WTC11 (cell line): ENCODE measurements around the gene MTX1.

Experiments used
- ATF3 ChIP-seq: sonication (generic); formaldehyde crosslinking; conservative IDR thresholded peaks from 2 replicates; pipeline ENCODE4 v1.8.1; 2022; ENCODE audit warnings: mild to moderate bottlenecking, missing genetic modification reagents
- CTCF ChIP-seq: fragments of 200-600 bp; IDR thresholded peaks from 2 replicates; pipeline ENCODE4 v1.8.0; 2022; ENCODE audit warnings: antibody characterized with exemption
- E2F1 ChIP-seq: sonication (generic); formaldehyde crosslinking; IDR thresholded peaks from 2 replicates; pipeline ENCODE4 v1.8.0; 2022; ENCODE audit warnings: mild to moderate bottlenecking, missing genetic modification reagents
- ELF4 ChIP-seq: sonication (generic); formaldehyde crosslinking; IDR thresholded peaks from 2 replicates; pipeline ENCODE4 v1.8.1; 2022; ENCODE audit warnings: low read depth, mild to moderate bottlenecking, moderate library complexity, missing genetic modification reagents
- ETV6 ChIP-seq: sonication (generic); formaldehyde crosslinking; IDR thresholded peaks from 2 replicates; pipeline ENCODE4 v1.8.1; 2022; ENCODE audit warnings: mild to moderate bottlenecking, missing genetic modification reagents
- HMGA2 ChIP-seq: fragments of 250-450 bp; sonication (Bioruptor Pico); IDR thresholded peaks from 2 replicates; pipeline ENCODE4 v1.4.0; 2021; ENCODE audit warnings: mild to moderate bottlenecking, moderate library complexity
- IRF2 ChIP-seq: sonication (generic); formaldehyde crosslinking; IDR thresholded peaks from 2 replicates; pipeline ENCODE4 v1.8.0; 2022; ENCODE audit warnings: low read depth, missing genetic modification reagents, borderline replicate concordance
- MLX ChIP-seq: sonication (generic); formaldehyde crosslinking; IDR thresholded peaks from 2 replicates; pipeline ENCODE4 v1.8.1; 2023; ENCODE audit warnings: mild to moderate bottlenecking, missing genetic modification reagents, moderate library complexity
- NR2C2 ChIP-seq: sonication (generic); formaldehyde crosslinking; IDR thresholded peaks from 2 replicates; pipeline ENCODE4 v1.8.0; 2022; ENCODE audit warnings: mild to moderate bottlenecking, missing genetic modification reagents
- ZNF232 ChIP-seq: sonication (generic); formaldehyde crosslinking; IDR thresholded peaks from 2 replicates; pipeline ENCODE4 v1.8.0; 2022; ENCODE audit warnings: mild to moderate bottlenecking, missing genetic modification reagents
- TF ChIP-seq, protein P1 (sequence below): sonication (generic); formaldehyde crosslinking; IDR thresholded peaks from 2 replicates; pipeline ENCODE4 v1.8.1; 2023; ENCODE audit warnings: mild to moderate bottlenecking, missing genetic modification reagents, moderate library complexity
- TF ChIP-seq, protein P2 (sequence below): sonication (generic); formaldehyde crosslinking; IDR thresholded peaks from 2 replicates; pipeline ENCODE4 v1.8.0; 2022; ENCODE audit warnings: mild to moderate bottlenecking, missing genetic modification reagents
- TF ChIP-seq, protein P3 (sequence below): sonication (generic); formaldehyde crosslinking; IDR thresholded peaks from 2 replicates; pipeline ENCODE4 v1.8.1; 2022; ENCODE audit warnings: low read depth, missing genetic modification reagents, borderline replicate concordance

DNA sequence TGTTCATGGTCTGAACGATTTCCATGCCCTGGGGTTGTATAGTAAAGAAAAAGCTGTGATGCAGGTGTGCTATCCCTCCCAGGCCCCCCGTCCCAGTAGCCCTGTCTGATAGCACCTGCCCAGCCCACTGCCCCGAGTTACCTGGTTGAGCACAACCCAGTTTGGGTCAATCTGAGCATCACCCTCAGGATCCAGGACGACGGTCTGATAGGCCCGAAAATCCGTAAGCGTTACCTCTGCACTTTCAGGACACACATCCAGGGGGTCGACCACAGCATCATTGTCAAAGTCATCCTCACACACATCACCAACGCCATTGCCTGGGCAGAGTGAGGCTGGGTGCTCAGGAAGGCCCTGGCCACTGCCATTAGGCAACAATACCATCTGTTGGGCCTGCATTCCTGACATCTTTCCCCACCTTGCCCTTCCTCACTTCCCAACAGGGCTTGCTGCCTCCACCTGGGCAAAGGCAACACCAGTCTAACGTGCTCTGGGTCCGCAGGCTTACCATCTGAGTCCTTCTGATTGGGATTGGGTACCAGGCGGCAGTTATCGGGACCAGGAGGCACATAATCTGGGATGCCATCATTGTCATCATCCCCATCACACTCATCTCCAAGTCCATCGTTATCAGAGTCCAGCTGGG lies 10.5 kb upstream of the MTX1 start:
- TF ChIP-seq, protein P1, sequence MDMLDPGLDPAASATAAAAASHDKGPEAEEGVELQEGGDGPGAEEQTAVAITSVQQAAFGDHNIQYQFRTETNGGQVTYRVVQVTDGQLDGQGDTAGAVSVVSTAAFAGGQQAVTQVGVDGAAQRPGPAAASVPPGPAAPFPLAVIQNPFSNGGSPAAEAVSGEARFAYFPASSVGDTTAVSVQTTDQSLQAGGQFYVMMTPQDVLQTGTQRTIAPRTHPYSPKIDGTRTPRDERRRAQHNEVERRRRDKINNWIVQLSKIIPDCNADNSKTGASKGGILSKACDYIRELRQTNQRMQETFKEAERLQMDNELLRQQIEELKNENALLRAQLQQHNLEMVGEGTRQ (CRISPR knock-in tag): no peak
- TF ChIP-seq IRF2 (CRISPR knock-in tag) (no peak), ETV6 (CRISPR knock-in tag) (no peak), CTCF (no peak), NR2C2 (no peak), E2F1 (CRISPR knock-in tag) (no peak), HMGA2 (CRISPR knock-in tag) (no peak), ELF4 (CRISPR knock-in tag) (no peak), ATF3 (CRISPR knock-in tag) (no peak), ZNF232 (no peak), MLX (no peak)
- TF ChIP-seq, protein P2, sequence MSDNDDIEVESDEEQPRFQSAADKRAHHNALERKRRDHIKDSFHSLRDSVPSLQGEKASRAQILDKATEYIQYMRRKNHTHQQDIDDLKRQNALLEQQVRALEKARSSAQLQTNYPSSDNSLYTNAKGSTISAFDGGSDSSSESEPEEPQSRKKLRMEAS (CRISPR knock-in tag): no peak
- TF ChIP-seq, protein P3, sequence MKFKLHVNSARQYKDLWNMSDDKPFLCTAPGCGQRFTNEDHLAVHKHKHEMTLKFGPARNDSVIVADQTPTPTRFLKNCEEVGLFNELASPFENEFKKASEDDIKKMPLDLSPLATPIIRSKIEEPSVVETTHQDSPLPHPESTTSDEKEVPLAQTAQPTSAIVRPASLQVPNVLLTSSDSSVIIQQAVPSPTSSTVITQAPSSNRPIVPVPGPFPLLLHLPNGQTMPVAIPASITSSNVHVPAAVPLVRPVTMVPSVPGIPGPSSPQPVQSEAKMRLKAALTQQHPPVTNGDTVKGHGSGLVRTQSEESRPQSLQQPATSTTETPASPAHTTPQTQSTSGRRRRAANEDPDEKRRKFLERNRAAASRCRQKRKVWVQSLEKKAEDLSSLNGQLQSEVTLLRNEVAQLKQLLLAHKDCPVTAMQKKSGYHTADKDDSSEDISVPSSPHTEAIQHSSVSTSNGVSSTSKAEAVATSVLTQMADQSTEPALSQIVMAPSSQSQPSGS (CRISPR knock-in tag): no peak
